ENCODE data around the gene PLAAT2.

DNA sequence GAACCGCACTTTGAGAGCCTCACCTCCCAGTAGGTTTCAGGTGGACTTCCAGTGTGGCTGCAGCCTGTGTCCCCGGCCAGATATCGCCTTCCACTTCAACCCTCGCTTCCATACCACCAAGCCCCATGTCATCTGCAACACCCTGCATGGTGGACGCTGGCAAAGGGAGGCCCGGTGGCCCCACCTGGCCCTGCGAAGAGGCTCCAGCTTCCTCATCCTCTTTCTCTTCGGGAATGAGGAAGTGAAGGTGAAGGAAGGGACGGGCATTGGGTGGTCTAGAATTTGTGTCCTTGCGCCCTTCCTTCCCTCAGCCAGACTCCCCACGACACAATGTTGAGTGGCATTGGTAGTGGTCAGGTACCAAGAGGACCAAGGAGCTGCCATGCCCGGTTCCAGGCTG is 54.4 kb downstream of the PLAAT2 start:
- TF ChIP-seq SNAI2 (CRISPR knock-in tag; IDR thresholded peaks at IDR 0.05) = no peak
- TF ChIP-seq ZNF70 (CRISPR knock-in tag; IDR thresholded peaks at IDR 0.05) = no peak
